ENCODE measurements around the gene RHBDL3. TPM values are rescaled to one million over a fixed set of nuclear protein-coding genes. Genes with fewer than 3 reads are reported as not detected.

Gene RHBDL3
- total and polyA plus RNA-seq, 2 donors (not counting 3 experiments of a cell fraction or from before 2014, with no cell fraction given), result 0.11 to 0.20 TPM

- Histone ChIP-seq H4K20me1 (replicated peaks; ENCODE audit: control insufficient read depth, extremely low read depth, insufficient read depth, low read length) (no peaks in the 10 kb centered on the region), H3K9ac (replicated peaks; ENCODE audit: extremely low read depth, insufficient read depth, low read length) (no peak overlapping the region), H3K4me2 (ENCODE audit: insufficient read depth, low read length) (no peak overlapping the region), H3K4me3 (replicated peaks in 1 of 3; ENCODE audit: insufficient read depth in 1 of 3, low read depth in 1 of 3, low read length in 3 of 3) (no peak overlapping the region), H3K36me3 (ENCODE audit: control insufficient read depth in 2 of 2, extremely low read depth in 1 of 2, insufficient read depth in 2 of 2, low read length in 2 of 2) (no peaks in the 10 kb centered on the region), H3K4me1 (ENCODE audit: control insufficient read depth, extremely low read depth, insufficient read depth, low read length) (peaks cover 2% of the 10 kb centered on the region), H3K9me3 (replicated peaks; ENCODE audit: control insufficient read depth, insufficient read depth, low read length) (no peaks in the 10 kb centered on the region), H3K9me1 (replicated peaks; ENCODE audit: control insufficient read depth, extremely low read depth, insufficient read depth, low read length) (no peaks in the 10 kb centered on the region), H3K27me3 (ENCODE audit: control insufficient read depth in 2 of 2, insufficient read depth in 2 of 2, low read length in 2 of 2) (peaks cover 3 to 23% of the 10 kb centered on the region in 2 experiments), H3K79me2 (ENCODE audit: control insufficient read depth, insufficient read depth, low read length) (no peaks in the 10 kb centered on the region), H2AFZ (ENCODE audit: low read depth, low read length) (no peak overlapping the region), H3K27ac (ENCODE audit: insufficient read depth, low read depth, low read length) (no peak overlapping the region)
- dilution Hi-C loops (cut with MboI; ENCODE audit: extremely low pct_ligation_motif_present, low sequenced_read_pairs) (no loop called here), intact Hi-C loops (cut with micrococcal nuclease) (no loop called here)
- BruUV-seq (replicated peaks), result no TSS peak
- DNase-seq (ENCODE audit: low read depth, low spot score) (no peak), FAIRE-seq (no peak)
- TF ChIP-seq POLR2AphosphoS5 (IDR thresholded peaks at IDR 0.05; ENCODE audit: insufficient read depth, low read depth, low read length) (no peak), FOS (IDR thresholded peaks at IDR 0.05; ENCODE audit: borderline replicate concordance, insufficient read depth, low read length) (no peak), EZH2 (IDR thresholded peaks at IDR 0.05; ENCODE audit: borderline replicate concordance, low read depth, low read length, severe bottlenecking) (no peak), GATA2 (IDR thresholded peaks at IDR 0.05; ENCODE audit: insufficient read depth, insufficient read length, low read depth, low read length) (no peak), MAX (IDR thresholded peaks at IDR 0.05; ENCODE audit: insufficient read depth, insufficient read length) (no peak), JUN (IDR thresholded peaks at IDR 0.05; ENCODE audit: borderline replicate concordance, insufficient read depth, insufficient read length, low read depth) (no peak), POLR2A (IDR thresholded peaks at IDR 0.05; ENCODE audit: low read depth, low read length) (no peak), CTCF (IDR thresholded peaks at IDR 0.05; ENCODE audit: extremely low read depth in 1 of 2, insufficient read depth in 1 of 2, low read depth in 1 of 2, low read length in 2 of 2) (no peak), MYC (IDR thresholded peaks at IDR 0.05; ENCODE audit: low read depth, low read length) (no peak)
- ChIA-PET CTCF (interaction anchor here (1.0 to 6.2 kb wide), 2 partner anchors 60 to 64 kb away, joined by 3 to 94 read pairs; no protein-coding TSS in a partner anchor), POLR2A (no interaction called here)
Observed at GRCh38 chr17:32256701-32257019, 9.0 kb upstream of the RHBDL3 start.

Measured in endothelial cell of umbilical vein (primary cell).